Measurements from ENCODE around the gene FAM120A.

Gene FAM120A

GRCh38 chr9:93451849-93452709, 594 bp downstream of the FAM120A start:
- peak in 1 of 2 donors; percentile 2 for DNase-seq (ENCODE audit: low read depth in 2 of 2)

DNA sequence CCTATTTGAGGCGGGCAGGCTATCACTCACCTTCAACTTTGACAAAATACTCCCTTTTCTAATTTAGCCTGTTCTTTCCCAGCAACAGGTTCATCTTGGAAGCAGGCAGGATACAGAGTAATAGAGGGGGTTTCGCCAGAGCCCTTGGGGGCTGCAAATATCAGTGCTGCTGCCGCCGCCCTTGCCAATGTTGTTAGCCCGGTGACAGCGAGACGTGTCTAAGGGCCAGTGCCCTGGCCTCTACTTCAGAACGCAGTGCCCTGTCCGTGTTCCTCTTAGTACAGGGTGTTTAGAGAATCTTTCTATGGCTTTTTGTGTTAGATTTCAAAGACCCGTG, 1.2 kb downstream of the FAM120A start:
- DNase-seq (ENCODE audit: low read depth in 2 of 2) = no peak

DNA sequence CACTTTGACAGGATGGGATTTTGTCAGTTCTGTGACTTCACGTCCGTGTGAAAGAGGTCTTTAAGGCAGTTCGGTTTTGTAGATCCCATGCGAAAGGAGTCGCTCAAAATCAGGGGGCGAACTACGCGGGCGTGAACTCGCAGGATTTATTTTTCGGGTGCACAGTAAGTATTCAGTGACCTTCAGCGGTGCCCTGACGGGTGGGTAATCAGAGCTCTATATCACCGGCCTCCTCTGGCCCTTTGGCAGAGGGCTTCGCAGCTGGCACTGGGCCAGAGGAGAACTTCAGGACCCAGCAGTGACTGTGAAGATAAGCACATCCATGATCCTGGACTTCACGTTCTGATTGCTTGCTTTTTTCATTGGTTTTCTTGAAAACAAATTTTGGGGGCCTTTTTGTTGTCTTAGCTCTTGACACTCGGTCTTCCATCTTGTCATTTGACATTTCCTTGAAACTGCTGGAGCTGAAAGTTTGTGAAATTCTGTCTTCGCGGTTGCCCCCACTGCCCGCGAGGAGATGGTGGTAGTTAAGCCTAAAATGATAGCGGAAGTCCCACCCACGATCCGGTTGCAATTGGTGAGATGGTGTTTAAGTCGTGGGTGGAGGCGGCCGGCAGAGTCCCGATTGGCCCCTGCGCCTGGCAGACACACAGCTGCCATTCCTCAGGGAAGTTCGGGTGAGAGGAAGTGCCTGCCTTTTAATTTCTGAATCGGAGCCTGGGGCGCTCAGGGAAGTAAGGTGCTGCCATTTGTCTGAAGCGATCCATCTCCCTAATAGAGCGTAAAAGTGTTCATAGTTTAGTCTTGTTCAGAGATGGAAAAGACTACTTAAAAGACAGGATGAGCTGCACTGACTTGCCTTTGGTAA, 1.8 kb downstream of the FAM120A start, which contains the start of gene FAM120AOS:
FAM120AOS (minus strand) TSS at position 535 of the 868 bp plus-strand sequence. CDS start 872 bp downstream, outside the sequence.
- peak; percentile 66 to 69 for DNase-seq (ENCODE audit: low read depth in 2 of 2)

DNA sequence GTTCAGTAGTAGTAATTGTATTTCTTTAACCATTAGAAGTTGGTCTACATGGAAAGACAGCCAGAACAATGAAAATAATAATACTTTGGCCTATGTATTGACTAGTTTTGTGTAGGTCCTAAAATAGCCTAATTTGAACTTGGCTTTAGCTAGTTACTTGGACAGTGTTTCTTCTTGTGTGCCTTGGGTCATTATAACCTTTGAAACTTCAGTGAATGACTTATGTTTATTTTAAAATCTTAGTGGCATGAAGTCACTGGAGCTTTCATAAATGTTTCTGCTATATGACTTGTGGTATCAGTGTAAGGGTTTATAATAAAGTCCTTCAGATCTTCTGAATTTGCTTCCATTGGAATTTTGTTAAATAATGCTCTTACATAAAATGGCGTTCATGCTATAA, 4.5 kb downstream of the FAM120A start:
- DNase-seq (ENCODE audit: low read depth in 2 of 2) = no peak

GRCh38 chr9:93456504-93456903, 5.0 kb downstream of the FAM120A start:
- DNase-seq (ENCODE audit: low read depth in 2 of 2) = no peak

DNA sequence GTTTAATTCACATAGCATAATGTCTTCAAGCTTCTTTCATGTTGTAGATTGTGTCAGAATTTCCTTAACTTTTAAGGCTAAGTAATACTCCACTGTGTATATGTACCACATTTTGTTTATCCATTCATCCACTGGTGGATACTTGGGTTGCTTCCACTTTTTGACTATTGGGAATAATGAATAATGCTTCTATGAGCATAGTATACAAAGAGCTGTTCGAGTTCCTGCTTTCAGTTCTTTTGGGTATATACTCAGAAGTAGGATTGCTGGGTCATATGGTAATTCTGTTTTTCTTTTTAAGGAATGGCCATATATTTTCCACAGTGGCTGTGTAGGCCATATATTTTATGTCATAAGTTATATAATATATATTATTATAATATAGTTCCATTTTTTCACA, 5.5 kb downstream of the FAM120A start:
- DNase-seq (ENCODE audit: low read depth in 2 of 2) = no peak

- no peak for DNase-seq (ENCODE audit: low read depth in 2 of 2)
Measured at GRCh38 chr9:93458712-93459111, 7.2 kb downstream of the FAM120A start.

GRCh38 chr9:93459432-93459847, 8.0 kb downstream of the FAM120A start:
- no peak for DNase-seq (ENCODE audit: low read depth in 2 of 2)

- DNase-seq (ENCODE audit: low read depth in 2 of 2) = no peak
Measured at GRCh38 chr9:93460689-93461413, 9.4 kb downstream of the FAM120A start.

DNA sequence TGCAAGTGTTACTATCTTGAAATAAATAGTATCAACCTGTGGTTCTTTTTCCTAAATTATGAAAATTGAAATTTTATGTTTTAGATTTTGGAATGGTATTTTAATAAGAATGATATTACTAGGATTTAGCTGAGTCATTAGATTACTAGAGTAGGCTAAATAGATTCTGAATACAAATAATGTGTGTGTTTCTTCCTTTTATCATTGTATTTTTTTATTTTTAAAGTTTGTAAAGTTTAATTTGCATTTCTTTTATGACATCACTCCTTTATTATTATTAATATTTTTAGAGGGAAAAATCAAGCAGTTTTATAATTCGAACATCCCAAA, 9.9 kb downstream of the FAM120A start:
- DNase-seq (ENCODE audit: low read depth in 2 of 2) = no peak

DNA sequence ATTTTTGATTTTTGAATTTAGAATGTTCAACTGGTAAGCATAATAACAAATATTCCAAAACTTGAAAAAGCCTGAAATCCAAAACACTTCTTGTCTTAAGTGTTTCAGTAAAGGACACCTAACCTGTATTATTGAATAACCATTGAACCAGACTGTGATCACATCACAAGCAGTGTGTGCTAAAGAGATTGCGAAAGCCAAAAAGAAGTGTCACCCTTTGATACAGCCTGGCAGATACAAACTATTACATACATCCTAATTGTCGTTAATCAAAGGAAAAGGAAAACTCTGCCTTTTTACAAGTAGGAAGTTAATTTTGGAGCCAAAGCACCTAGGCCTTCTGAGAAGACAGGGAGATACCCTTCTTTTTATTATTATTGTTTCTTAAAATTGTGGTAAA, 10.3 kb downstream of the FAM120A start:
- no peak for DNase-seq (ENCODE audit: low read depth in 2 of 2)

DNA sequence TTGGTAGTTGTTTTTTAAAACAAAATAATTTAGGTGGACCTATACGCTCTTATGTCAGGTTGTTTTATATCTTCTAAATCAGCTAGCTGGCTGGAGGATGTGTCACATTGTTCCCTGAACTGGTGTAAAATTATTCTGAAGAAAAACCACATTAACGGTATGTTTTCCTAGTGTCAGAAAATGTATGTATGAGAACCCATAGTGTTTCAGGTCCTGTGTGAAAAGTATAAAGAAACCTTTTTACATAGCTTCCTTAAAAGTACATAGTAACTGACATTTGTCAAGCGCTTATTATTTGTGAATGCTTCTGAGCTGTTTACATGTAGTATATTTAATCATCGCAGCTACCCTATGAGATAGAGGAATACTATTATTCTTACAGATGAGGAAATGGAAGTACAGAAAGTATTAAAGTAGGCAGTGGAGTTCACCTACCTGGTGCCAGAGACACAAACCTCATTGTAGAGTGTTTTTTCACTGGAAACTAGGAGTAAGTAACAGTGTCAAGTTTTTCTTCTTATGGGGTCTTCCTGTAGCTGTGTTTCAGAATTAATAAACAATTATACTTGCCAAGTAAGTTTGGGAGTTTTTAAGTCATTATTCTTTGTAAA, 12.3 kb downstream of the FAM120A start:
- no peak for DNase-seq (ENCODE audit: low read depth in 2 of 2)

DNA sequence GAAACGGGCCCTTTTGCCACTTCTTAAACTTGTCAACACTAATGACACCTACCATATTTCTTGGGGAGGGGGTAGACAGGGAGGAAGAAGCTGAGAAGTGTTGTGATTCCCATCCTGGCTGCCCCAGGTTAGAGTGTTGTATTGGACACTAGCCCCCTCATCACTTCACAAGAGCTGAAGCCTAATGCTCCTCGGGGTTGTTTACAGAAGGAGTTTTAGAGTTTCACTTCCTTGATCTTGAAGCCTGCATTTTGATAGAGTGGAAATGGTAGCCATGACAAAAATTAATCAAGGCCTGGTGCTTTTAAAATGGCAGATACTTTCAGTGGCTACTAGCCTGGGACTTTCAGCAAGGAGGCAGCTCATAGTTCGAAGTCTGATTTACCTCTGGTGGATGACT, 12.9 kb downstream of the FAM120A start:
- no peak for DNase-seq (ENCODE audit: low read depth in 2 of 2)

DNA sequence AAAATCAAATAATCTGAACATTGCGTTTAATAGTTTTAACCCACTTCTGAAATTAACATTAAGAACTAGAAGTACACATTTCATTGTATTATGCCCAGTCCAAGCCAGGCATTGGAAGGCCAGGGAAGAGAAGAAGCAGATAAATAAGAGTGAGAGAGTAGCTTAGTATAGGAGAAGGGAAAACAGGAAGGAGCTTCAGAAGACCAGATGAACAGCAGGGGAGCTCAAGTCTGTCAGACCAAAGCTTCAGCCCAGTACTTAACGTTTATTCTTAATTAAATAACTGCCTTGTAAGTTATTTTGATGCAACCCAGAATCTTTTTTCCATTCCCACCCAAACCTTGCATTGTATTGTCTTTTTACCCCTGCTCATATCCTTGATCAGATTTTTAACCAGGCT, 13.4 kb downstream of the FAM120A start:
- DNase-seq (ENCODE audit: low read depth in 2 of 2) = no peak

- DNase-seq (ENCODE audit: low read depth in 2 of 2) = no peak
Measured at GRCh38 chr9:93465855-93466254, 14.4 kb downstream of the FAM120A start.

- DNase-seq (ENCODE audit: low read depth in 2 of 2) = no peak
Measured at GRCh38 chr9:93466416-93467061, 15.1 kb downstream of the FAM120A start.

DNA sequence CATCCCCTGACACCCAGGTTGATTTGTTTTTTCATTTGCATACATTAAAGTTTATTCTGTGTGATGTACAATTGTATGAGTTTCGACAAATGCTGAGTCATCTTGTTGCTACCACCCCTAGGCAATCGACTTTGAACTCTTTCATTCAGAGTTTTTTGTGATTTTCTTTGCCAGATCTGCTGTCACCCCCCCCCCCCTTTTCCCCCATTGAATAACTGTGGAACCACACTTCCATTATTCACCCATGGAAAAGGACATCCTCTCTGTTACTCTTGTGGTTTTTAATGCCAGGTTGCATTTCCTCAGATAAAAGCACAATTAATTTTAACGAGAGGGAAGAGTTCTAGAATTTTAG, 15.6 kb downstream of the FAM120A start:
- DNase-seq (ENCODE audit: low read depth in 2 of 2) = no peak

DNA sequence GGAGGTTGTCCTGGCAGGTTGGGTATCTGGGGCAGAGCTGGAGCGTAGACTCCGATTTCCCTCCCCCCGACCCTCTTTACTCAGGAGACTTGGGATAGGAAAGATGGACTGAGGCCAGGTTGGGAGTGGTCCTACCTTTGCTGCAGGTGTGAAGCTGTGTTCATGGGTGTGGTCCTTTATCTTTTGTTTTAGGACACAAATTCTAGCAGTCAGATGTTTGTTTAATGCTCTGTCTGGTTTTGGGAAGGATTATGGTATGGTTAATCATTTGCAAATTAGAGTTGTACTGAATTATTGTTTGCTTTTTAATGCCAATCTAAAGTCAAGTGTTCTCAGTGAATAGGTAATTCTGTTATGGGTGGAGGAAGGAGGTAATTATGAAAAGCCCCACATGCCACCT, 16.0 kb downstream of the FAM120A start:
- no peak for DNase-seq (ENCODE audit: low read depth in 2 of 2)

- DNase-seq (ENCODE audit: low read depth in 2 of 2) = no peak
Measured at GRCh38 chr9:93468763-93469456, 17.4 kb downstream of the FAM120A start.

GRCh38 chr9:93470391-93470790, 18.9 kb downstream of the FAM120A start:
- no peak for DNase-seq (ENCODE audit: low read depth in 2 of 2)

GRCh38 chr9:93471124-93471523, 19.6 kb downstream of the FAM120A start:
- DNase-seq (ENCODE audit: low read depth in 2 of 2) = no peak
